ENCODE measurements around the gene IBSP.

GRCh38 chr4:87843936-87844335, 44.6 kb downstream of the IBSP start:
- no peak for TF ChIP-seq CTCF (IDR thresholded peaks at IDR 0.05; ENCODE audit: low read depth, low read length)
- TF ChIP-seq POLR2A (IDR thresholded peaks at IDR 0.05; ENCODE audit: extremely low read depth, insufficient read length) = no peak
- no peak for TF ChIP-seq MAX (IDR thresholded peaks at IDR 0.05; ENCODE audit: low read depth, low read length)
